K562 (cell line): ENCODE measurements around the gene PCSK1. TPM values are rescaled to one million over a fixed set of nuclear protein-coding genes. Genes with fewer than 3 reads are reported as not detected.

Experiments
- ATAC-seq: fragments of 200-7000 bp; cut with Tn5 transposase; 3 replicates; pipeline ENCODE4 v1.9.1; 2020; ENCODE audit warnings: moderate library complexity
- BruUV-seq: library from RNA; stranded (reverse); fragments of 400-500 nt; replicated peaks from 2 replicates; lab custom pipeline; 2021; lab: Mats Ljungman, UMichigan
- CTCF ChIA-PET: fragments of 300-600 bp; formaldehyde crosslinking; extraction: SDS; loops from one replicate; lab custom pipeline; 2021; ENCODE audit warnings: low intra/inter-chr PET ratio; lab: Yijun Ruan, JAX
- POLR2A ChIA-PET: fragments of 300-600, 350-650 bp; sonication (Branson Sonifier 250); formaldehyde crosslinking; extraction: SDS; loops from one replicate; lab custom pipeline; 2021; ENCODE audit warnings: antibody characterized with exemption, inconsistent platforms; lab: Yijun Ruan, JAX
- DNase-seq, 4 experiments: peaks; one replicate each; pipeline versions ENCODE4 v3.0.0 to v3.0.0-alpha.2; 2011 to 2018; ENCODE audit warnings: low spot score in 3 of 4, mixed read lengths in 3 of 4; ENCODE audit errors: extremely low read depth in 1 of 4
- FAIRE-seq: peaks from 2 replicates; lab custom pipeline; 2011; peaks lifted over from hg19 to GRCh38; lab: Jason Lieb, UNC
- H2AFZ ChIP-seq: 2 replicates; pipeline ENCODE4 v1.6.0; 2011; ENCODE audit warnings: low read depth, low read length, control low read depth, inconsistent platforms
- H3K27ac ChIP-seq: fragments of 200-600 bp; 3 replicates; pipeline ENCODE4 v1.8.0; 2011; ENCODE audit warnings: low read depth, mild to moderate bottlenecking, control low read depth, inconsistent platforms, low read length, moderate library complexity, mixed read lengths; ENCODE audit errors: extremely low read depth
- H3K27me3 ChIP-seq, 2 experiments: fragments of 300-600 bp in 1 of 2; 2 replicates in 1 of 2; 3 replicates in 1 of 2; pipeline versions ENCODE4 v1.6.0 to v1.8.0; 2011; ENCODE audit warnings: inconsistent platforms in 2 of 2, low read length in 2 of 2, mild to moderate bottlenecking in 1 of 2, mixed read lengths in 1 of 2, moderate library complexity in 1 of 2; ENCODE audit not compliant: control insufficient read depth in 2 of 2, insufficient read depth in 2 of 2
- H3K36me3 ChIP-seq: fragments of 300-600 bp; 3 replicates; pipeline ENCODE4 v1.8.0; 2011; ENCODE audit warnings: mild to moderate bottlenecking, low read length, inconsistent platforms; ENCODE audit not compliant: control insufficient read depth, insufficient read depth
- H3K4me1 ChIP-seq, 2 experiments: fragments of 200-600 bp in 1 of 2; replicated peaks in 1 of 2; 2 replicates in 1 of 2; 3 replicates in 1 of 2; pipeline versions ENCODE4 v1.5.1 to v1.8.0; 2011; ENCODE audit warnings: inconsistent platforms in 2 of 2, low read length in 2 of 2, mild to moderate bottlenecking in 1 of 2, mixed read lengths in 1 of 2, moderate library complexity in 1 of 2; ENCODE audit not compliant: control insufficient read depth in 2 of 2, insufficient read depth in 2 of 2
- H3K4me2 ChIP-seq: 2 replicates; pipeline ENCODE4 v1.6.1; 2011; ENCODE audit warnings: low read length, control low read depth, inconsistent platforms, mixed read lengths; ENCODE audit not compliant: insufficient read depth
- H3K4me3 ChIP-seq: fragments of 200-600 bp; sonication (generic), shearing (Covaris generic); 2 replicates; pipeline ENCODE4 v1.5.1; 2016; ENCODE audit warnings: control low read depth, inconsistent platforms
- H3K79me2 ChIP-seq: fragments of 200-600 bp; 3 replicates; pipeline ENCODE4 v1.8.0; 2011; ENCODE audit warnings: low read length, inconsistent platforms; ENCODE audit not compliant: control insufficient read depth, insufficient read depth
- H3K9ac ChIP-seq, 2 experiments: 2 replicates each; pipeline versions ENCODE4 v1.6.0 to v1.6.1; 2011; ENCODE audit warnings: low read depth in 2 of 2, low read length in 2 of 2, control low read depth in 1 of 2, inconsistent platforms in 1 of 2, mild to moderate bottlenecking in 1 of 2, mixed read lengths in 1 of 2; ENCODE audit not compliant: insufficient read depth in 1 of 2
- H3K9me1 ChIP-seq: one replicate; pipeline ENCODE4 v1.6.0; 2011; ENCODE audit warnings: inconsistent platforms, mild to moderate bottlenecking, low read length, moderate library complexity; ENCODE audit not compliant: control insufficient read depth, insufficient read depth
- H3K9me3 ChIP-seq: replicated peaks from 2 replicates; pipeline ENCODE4 v1.5.1; 2011; ENCODE audit warnings: low read depth, low read length, inconsistent platforms; ENCODE audit not compliant: control insufficient read depth, insufficient read depth
- H4K20me1 ChIP-seq: replicated peaks from 2 replicates; pipeline ENCODE4 v1.6.1; 2011; ENCODE audit warnings: low read length, inconsistent platforms, mixed read lengths; ENCODE audit not compliant: control insufficient read depth, insufficient read depth
- FOXJ3 ChIP-seq: sonication (generic); formaldehyde crosslinking; IDR thresholded peaks from 2 replicates; pipeline ENCODE4 v1.4.0; 2020; ENCODE audit warnings: mild to moderate bottlenecking, missing genetic modification reagents
- JUN ChIP-seq, 2 experiments: sonication (generic) in 1 of 2; formaldehyde crosslinking in 1 of 2; IDR thresholded peaks; 2 replicates each; pipeline versions ENCODE4 v1.6.1 to v1.8.0; 2012 to 2022; ENCODE audit warnings: borderline replicate concordance in 2 of 2, mild to moderate bottlenecking in 2 of 2, improper control_type of control experiment in 1 of 2, low read depth in 1 of 2, low read length in 1 of 2, missing genetic modification reagents in 1 of 2
- MNT ChIP-seq, 2 experiments: fragments of 450-650 bp; conservative IDR thresholded peaks; 2 replicates each; pipeline ENCODE4 v1.6.1; 2017; ENCODE audit warnings: mild to moderate bottlenecking in 2 of 2, moderate library complexity in 2 of 2
- NR2C2 ChIP-seq, 2 experiments: fragments of 200-800 bp in 1 of 2; sonication (Bioruptor generic) in 1 of 2; sonication (generic) in 1 of 2; formaldehyde crosslinking in 1 of 2; IDR thresholded peaks; 2 replicates each; pipeline versions ENCODE4 v1.6.1 to v1.8.0; 2016 to 2022; ENCODE audit warnings: mild to moderate bottlenecking in 1 of 2, missing compliant biosample characterization in 1 of 2, missing genetic modification characterization in 1 of 2, missing genetic modification reagents in 1 of 2
- PML ChIP-seq: IDR thresholded peaks from 2 replicates; pipeline ENCODE4 v1.6.1; 2012; ENCODE audit warnings: low read length, inconsistent platforms
- ZKSCAN3 ChIP-seq: fragments of 250-450 bp; sonication (Bioruptor Pico); IDR thresholded peaks from 2 replicates; pipeline ENCODE4 v1.4.0; 2020
- WGBS: fragments of 100-300 bp; shearing (Covaris generic); methylation state at CpG from one replicate; pipeline ENCODE4 v1.1.6; 2016; ENCODE audit warnings: low coverage, mixed read lengths; ENCODE audit not compliant: insufficient coverage; ENCODE audit errors: missing lambda C conversion rate; 5-methylcytosine and 5-hydroxymethylcytosine counted together
- in situ Hi-C: fragments of 300-500 bp; cut with MboI; formaldehyde crosslinking; loops from 4 replicates; pipeline ENCODE4 v1.15.0; 2018; ENCODE audit warnings: inconsistent platforms, mixed read lengths
- intact Hi-C: fragments of 100-400 bp; cut with micrococcal nuclease; formaldehyde crosslinking; loops from 2 replicates; pipeline ENCODE4 v1.14.2; 2022
- polyA plus RNA-seq, 8 experiments: library from polyadenylated mRNA; depleted of rRNA in 4 of 8; stranded (reverse) in 5 of 8; unstranded in 3 of 8; fragments of >200 nt; fragmentation: Nextera tagmentation in 2 of 8; fragmentation: Illumina TruSeq in 1 of 8; extraction: Ambion mirVana in 2 of 8; extraction: Trizol in 1 of 8; gene quantifications; 2 replicates each; pipeline versions ENCODE4 v1.2.1 to v1.2.3, GENCODE V29; 2011 to 2014; ENCODE audit warnings: inconsistent platforms in 1 of 8, missing spikeins in 1 of 8
- total RNA-seq, 7 experiments: library from RNA; depleted of rRNA in 6 of 7; stranded (reverse); fragments of >200 nt in 6 of 7; fragmentation: Illumina TruSeq in 2 of 7; extraction: Trizol in 2 of 7; gene quantifications; 2 replicates each; pipeline versions ENCODE4 v1.2.1 to v1.2.3, GENCODE V29; 2011 to 2021; ENCODE audit warnings: low replicate concordance in 1 of 7
- TF ChIP-seq, protein P1 (sequence below): fragments of 450-650 bp; formaldehyde crosslinking; conservative IDR thresholded peaks from 2 replicates; pipeline ENCODE4 v1.4.0; 2022; ENCODE audit warnings: mild to moderate bottlenecking, missing genetic modification characterization

Gene PCSK1
- total and polyA plus RNA-seq, 9 of the 15 experiments (the other 6 are each of a cell fraction or from before 2014, with no cell fraction given) = not detected

GRCh38 chr5:96447949-96448348 is 14.9 kb upstream of the PCSK1 start:
- TF ChIP-seq JUN (IDR thresholded peaks at IDR 0.05; ENCODE audit: borderline replicate concordance, low read depth, low read length) (no peak), JUN (CRISPR knock-in tag; IDR thresholded peaks at IDR 0.05; ENCODE audit: borderline replicate concordance) (no peak), MNT (conservative IDR thresholded peaks at IDR 0.05) (no peak), NR2C2 (CRISPR knock-in tag; IDR thresholded peaks at IDR 0.05) (no peak), NR2C2 (tag; IDR thresholded peaks at IDR 0.05) (no peak), FOXJ3 (no peak), PML (no peak), ZKSCAN3 (no peak)
- TF ChIP-seq, protein P1, sequence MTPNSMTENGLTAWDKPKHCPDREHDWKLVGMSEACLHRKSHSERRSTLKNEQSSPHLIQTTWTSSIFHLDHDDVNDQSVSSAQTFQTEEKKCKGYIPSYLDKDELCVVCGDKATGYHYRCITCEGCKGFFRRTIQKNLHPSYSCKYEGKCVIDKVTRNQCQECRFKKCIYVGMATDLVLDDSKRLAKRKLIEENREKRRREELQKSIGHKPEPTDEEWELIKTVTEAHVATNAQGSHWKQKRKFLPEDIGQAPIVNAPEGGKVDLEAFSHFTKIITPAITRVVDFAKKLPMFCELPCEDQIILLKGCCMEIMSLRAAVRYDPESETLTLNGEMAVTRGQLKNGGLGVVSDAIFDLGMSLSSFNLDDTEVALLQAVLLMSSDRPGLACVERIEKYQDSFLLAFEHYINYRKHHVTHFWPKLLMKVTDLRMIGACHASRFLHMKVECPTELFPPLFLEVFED (CRISPR knock-in tag) = no peak
- H2AFZ ChIP-seq = no peak overlapping the region
- no peaks in the 10 kb centered on the region for H3K9me1 ChIP-seq
- no peaks in the 10 kb centered on the region for H3K4me1 ChIP-seq
- in situ Hi-C loops (no loop called here), intact Hi-C loops (no loop called here)
- no peak overlapping the region for H3K27ac ChIP-seq
- ATAC-seq (no peak), FAIRE-seq (no peak), DNase-seq (no peak)
- CTCF ChIA-PET = no interaction called here
- H3K79me2 ChIP-seq = no peaks in the 10 kb centered on the region
- no peaks in the 10 kb centered on the region for H3K9me3 ChIP-seq
- no peak overlapping the region for H3K4me3 ChIP-seq
- no TSS peak for BruUV-seq
- H3K4me2 ChIP-seq = no peak overlapping the region
- POLR2A ChIA-PET = no interaction called here
- H4K20me1 ChIP-seq = no peaks in the 10 kb centered on the region
- no peaks in the 10 kb centered on the region for H3K27me3 ChIP-seq
- no peak overlapping the region for H3K9ac ChIP-seq
- H3K36me3 ChIP-seq = no peaks in the 10 kb centered on the region
- WGBS = 0% methylated on average over 1 of the region's 1 CpG
